RWPE1 (cell line): ENCODE measurements around the gene MYH14.
"Not testable (repeated sequence)": the region's sequence is repeated elsewhere in the genome, so short reads cannot be mapped to it uniquely, and the experiment has no call there.

ENCODE experiments used
- CTCF ChIA-PET: fragments of 350-600 bp; sonication (Branson Sonifier 250); formaldehyde crosslinking; extraction: SDS; loops from one replicate; lab custom pipeline; 2021; lab: Yijun Ruan, JAX
- POLR2A ChIA-PET: fragments of 400-600 bp; formaldehyde crosslinking; extraction: SDS; loops from one replicate; lab custom pipeline; 2020; ENCODE audit warnings: antibody characterized with exemption; ENCODE audit not compliant: low non-redundant PET; lab: Yijun Ruan, JAX
- DNase-seq: peaks from one replicate; pipeline ENCODE4 v3.0.0; 2012; ENCODE audit warnings: low spot score
- H3K27ac ChIP-seq: fragments of 450-650 bp; 2 replicates; pipeline ENCODE4 v1.5.1; 2017
- CTCF ChIP-seq: fragments of 450-650 bp; conservative IDR thresholded peaks from 2 replicates; pipeline ENCODE4 v1.5.1; 2017; ENCODE audit warnings: low read depth, mild to moderate bottlenecking

The MYH14 gene

GRCh38 chr19:50334741-50335421, 131.5 kb downstream of the MYH14 start:
- DNase-seq: no peak
- H3K27ac ChIP-seq: no peak overlapping the region
- no peak for TF ChIP-seq CTCF
- POLR2A ChIA-PET: no interaction called here
- CTCF ChIA-PET: interaction anchor here (0.5 kb wide), 1 partner anchor 71 kb away, joined by 3 read pairs; no protein-coding TSS in a partner anchor

- CTCF ChIA-PET, POLR2A ChIA-PET, DNase-seq, H3K27ac ChIP-seq: not testable (repeated sequence)
These were observed 133.6 kb downstream of the MYH14 start for GRCh38 chr19:50337031-50337430.

GRCh38 chr19:50340331-50340730, 136.9 kb downstream of the MYH14 start:
- CTCF ChIA-PET: interaction anchor here (1.1 kb wide), 1 partner anchor 9 kb away, joined by 3 read pairs; no protein-coding TSS in a partner anchor
- DNase-seq: no peak
- POLR2A ChIA-PET: no interaction called here
- TF ChIP-seq CTCF: no peak
- no peak overlapping the region for H3K27ac ChIP-seq

- POLR2A ChIA-PET: no interaction called here
- DNase-seq: no peak
These were observed 137.7 kb downstream of the MYH14 start for GRCh38 chr19:50341091-50341564.

GRCh38 chr19:50344661-50345318, 141.4 kb downstream of the MYH14 start:
- no peak overlapping the region for H3K27ac ChIP-seq
- no peak for TF ChIP-seq CTCF
- CTCF ChIA-PET: no interaction called here
- no peak for DNase-seq
- POLR2A ChIA-PET: no interaction called here

More at GRCh38 chr19:50341091-50341564, 137.7 kb downstream of the MYH14 start:
- H3K27ac ChIP-seq: no peak overlapping the region
- CTCF ChIA-PET: no interaction called here
- no peak for TF ChIP-seq CTCF

GRCh38 chr19:50347089-50347581, 143.7 kb downstream of the MYH14 start:
- DNase-seq, POLR2A ChIA-PET, H3K27ac ChIP-seq: not testable (repeated sequence)
- CTCF ChIA-PET: interaction anchor here (0.6 kb wide), 1 partner anchor 184 kb away, joined by 3 read pairs; no protein-coding TSS in a partner anchor

GRCh38 chr19:50349277-50350057, 146.0 kb downstream of the MYH14 start:
- DNase-seq: no peak
- ChIA-PET CTCF (interaction anchor here (0.5 to 0.8 kb wide), 3 partner anchors 10 to 417 kb away, joined by 3 to 4 read pairs (median 3); no protein-coding TSS in a partner anchor), POLR2A (no interaction called here)
- no peak for TF ChIP-seq CTCF
- H3K27ac ChIP-seq: no peak overlapping the region
